Liver (tissue), 9 donors: ENCODE results near the gene WEE1. TPM values are rescaled to one million over a fixed set of nuclear protein-coding genes. Genes with fewer than 3 reads are reported as not detected.

Source experiments
- DNase-seq: peaks from one replicate; pipeline ENCODE4 v3.0.0-alpha.2; 2017; ENCODE audit warnings: low spot score
- H3K27ac ChIP-seq, 2 donors: one replicate each; pipeline ENCODE4 v1.7.0; 2013; ENCODE audit warnings: inconsistent platforms in 2 of 2, low read length in 2 of 2, control low read depth in 1 of 2, low read depth in 1 of 2, mild to moderate bottlenecking in 1 of 2
- H3K27me3 ChIP-seq, 4 donors: one replicate each; pipeline versions ENCODE4 v1.6.1 to v1.7.0; 2013; ENCODE audit warnings: low read length in 3 of 4, inconsistent platforms in 1 of 4, mild to moderate bottlenecking in 1 of 4, moderate library complexity in 1 of 4; ENCODE audit not compliant: control insufficient read depth in 4 of 4, insufficient read depth in 4 of 4
- H3K36me3 ChIP-seq, 4 donors: one replicate each; pipeline versions ENCODE4 v1.6.1 to v1.7.0; 2013; ENCODE audit warnings: low read length in 3 of 4, mild to moderate bottlenecking in 3 of 4, low read depth in 1 of 4, moderate library complexity in 1 of 4; ENCODE audit not compliant: control insufficient read depth in 4 of 4, insufficient read depth in 3 of 4
- H3K4me1 ChIP-seq, 4 donors: one replicate each; pipeline versions ENCODE4 v1.6.1 to v1.7.0; 2013; ENCODE audit warnings: low read length in 3 of 4, mild to moderate bottlenecking in 3 of 4, moderate library complexity in 1 of 4; ENCODE audit not compliant: control insufficient read depth in 4 of 4, insufficient read depth in 4 of 4
- H3K4me3 ChIP-seq, 3 donors: one replicate each; pipeline versions ENCODE4 v1.6.1 to v1.7.0; 2013; ENCODE audit warnings: low read length in 3 of 3, control low read depth in 1 of 3, low read depth in 1 of 3, mild to moderate bottlenecking in 1 of 3
- H3K9ac ChIP-seq, 2 donors: one replicate each; pipeline ENCODE4 v1.7.0; 2013; ENCODE audit warnings: low read length in 2 of 2, mild to moderate bottlenecking in 2 of 2, moderate library complexity in 2 of 2, control low read depth in 1 of 2, low read depth in 1 of 2
- H3K9me3 ChIP-seq, 4 donors: one replicate each; pipeline versions ENCODE4 v1.6.1 to v1.7.0; 2013; ENCODE audit warnings: low read length in 3 of 4; ENCODE audit not compliant: control insufficient read depth in 4 of 4
- EGR1 ChIP-seq, 2 donors: IDR thresholded peaks; 2 replicates each; pipeline ENCODE4 v1.6.1; 2016 to 2018; ENCODE audit warnings: antibody characterized with exemption in 2 of 2, low read depth in 2 of 2
- FOXA1 ChIP-seq: IDR thresholded peaks from 2 replicates; pipeline ENCODE4 v1.6.1; 2016; ENCODE audit warnings: antibody characterized with exemption
- FOXA2 ChIP-seq: IDR thresholded peaks from 2 replicates; pipeline ENCODE4 v1.6.1; 2016; ENCODE audit warnings: antibody characterized with exemption
- GABPA ChIP-seq, 2 donors: IDR thresholded peaks in 1 of 2; conservative IDR thresholded peaks in 1 of 2; 2 replicates each; pipeline ENCODE4 v1.6.1; 2016; ENCODE audit warnings: antibody characterized with exemption in 2 of 2, mild to moderate bottlenecking in 1 of 2, moderate library complexity in 1 of 2
- HNF4A ChIP-seq, 2 donors: conservative IDR thresholded peaks; 2 replicates each; pipeline ENCODE4 v1.6.1; 2016; ENCODE audit warnings: antibody characterized with exemption in 2 of 2, mild to moderate bottlenecking in 2 of 2
- HNF4G ChIP-seq: IDR thresholded peaks from 2 replicates; pipeline ENCODE4 v1.6.1; 2016; ENCODE audit warnings: antibody characterized with exemption
- JUND ChIP-seq, 2 donors: IDR thresholded peaks; 2 replicates each; pipeline ENCODE4 v1.6.1; 2016; ENCODE audit warnings: antibody characterized with exemption in 2 of 2
- NR2F2 ChIP-seq: IDR thresholded peaks from 2 replicates; pipeline ENCODE4 v1.6.1; 2016; ENCODE audit warnings: antibody characterized with exemption
- RAD21 ChIP-seq, 2 donors: IDR thresholded peaks; 2 replicates each; pipeline ENCODE4 v1.6.1; 2016; ENCODE audit warnings: antibody characterized with exemption in 2 of 2, mild to moderate bottlenecking in 2 of 2
- RXRA ChIP-seq, 2 donors: IDR thresholded peaks; 2 replicates each; pipeline ENCODE4 v1.6.1; 2017 to 2018; ENCODE audit warnings: antibody characterized with exemption in 2 of 2, mild to moderate bottlenecking in 1 of 2
- SP1 ChIP-seq: IDR thresholded peaks from 2 replicates; pipeline ENCODE4 v1.6.1; 2018; ENCODE audit warnings: antibody characterized with exemption, mild to moderate bottlenecking
- TAF1 ChIP-seq: conservative IDR thresholded peaks from 2 replicates; pipeline ENCODE4 v1.6.1; 2016; ENCODE audit warnings: antibody characterized with exemption, mild to moderate bottlenecking
- YY1 ChIP-seq: IDR thresholded peaks from 2 replicates; pipeline ENCODE4 v1.6.1; 2016; ENCODE audit warnings: antibody characterized with exemption, mild to moderate bottlenecking
- WGBS: extraction: QIAGEN DNeasy Blood & Tissue Kit; methylation state at CpG from one replicate; pipeline ENCODE4 v1.1.7; 2013; 5-methylcytosine and 5-hydroxymethylcytosine counted together
- polyA plus RNA-seq, 2 donors: library from polyadenylated mRNA; stranded (reverse) in 1 of 2; unstranded in 1 of 2; fragments of 200-250 nt in 1 of 2; fragments of >200 nt in 1 of 2; fragmentation: Nextera tagmentation in 1 of 2; extraction: Ambion mirVana in 1 of 2; gene quantifications; one replicate each; pipeline versions ENCODE4 v1.2.1 to v1.2.3, GENCODE V29; 2013 to 2015
- total RNA-seq, 2 donors: library from RNA; depleted of rRNA; stranded (reverse); fragments of >200 nt; gene quantifications; one replicate each; pipeline ENCODE4 v1.2.3, GENCODE V29; 2014
- TF ChIP-seq, protein P1 (sequence below): IDR thresholded peaks from 2 replicates; pipeline ENCODE4 v1.6.1; 2016; ENCODE audit warnings: antibody characterized with exemption
- TF ChIP-seq, protein P2 (sequence below): IDR thresholded peaks from 2 replicates; pipeline ENCODE4 v1.6.1; 2016; ENCODE audit warnings: antibody characterized with exemption, mild to moderate bottlenecking
- TF ChIP-seq, protein P3 (sequence below): IDR thresholded peaks from 2 replicates; pipeline ENCODE4 v1.6.1; 2016; ENCODE audit warnings: antibody characterized with exemption
- TF ChIP-seq, protein P4 (sequence below): fragments of 150-350 bp; IDR thresholded peaks from 2 replicates; pipeline ENCODE4 v1.5.1; 2017; ENCODE audit warnings: improper control_type of control experiment, low read depth, low read length; ENCODE audit not compliant: missing input control
- TF ChIP-seq, protein P5 (sequence below): IDR thresholded peaks from 2 replicates; pipeline ENCODE4 v1.6.1; 2016; ENCODE audit warnings: antibody characterized with exemption
- donor health status: healthy.
- donor health status: healthy.
- donor health status: healthy.
- donor health status: healthy.
- donor health status: healthy.

The WEE1 gene
- total and polyA plus RNA-seq, 4 donors: 3.5 to 39.6 (median 7.1) TPM

DNA sequence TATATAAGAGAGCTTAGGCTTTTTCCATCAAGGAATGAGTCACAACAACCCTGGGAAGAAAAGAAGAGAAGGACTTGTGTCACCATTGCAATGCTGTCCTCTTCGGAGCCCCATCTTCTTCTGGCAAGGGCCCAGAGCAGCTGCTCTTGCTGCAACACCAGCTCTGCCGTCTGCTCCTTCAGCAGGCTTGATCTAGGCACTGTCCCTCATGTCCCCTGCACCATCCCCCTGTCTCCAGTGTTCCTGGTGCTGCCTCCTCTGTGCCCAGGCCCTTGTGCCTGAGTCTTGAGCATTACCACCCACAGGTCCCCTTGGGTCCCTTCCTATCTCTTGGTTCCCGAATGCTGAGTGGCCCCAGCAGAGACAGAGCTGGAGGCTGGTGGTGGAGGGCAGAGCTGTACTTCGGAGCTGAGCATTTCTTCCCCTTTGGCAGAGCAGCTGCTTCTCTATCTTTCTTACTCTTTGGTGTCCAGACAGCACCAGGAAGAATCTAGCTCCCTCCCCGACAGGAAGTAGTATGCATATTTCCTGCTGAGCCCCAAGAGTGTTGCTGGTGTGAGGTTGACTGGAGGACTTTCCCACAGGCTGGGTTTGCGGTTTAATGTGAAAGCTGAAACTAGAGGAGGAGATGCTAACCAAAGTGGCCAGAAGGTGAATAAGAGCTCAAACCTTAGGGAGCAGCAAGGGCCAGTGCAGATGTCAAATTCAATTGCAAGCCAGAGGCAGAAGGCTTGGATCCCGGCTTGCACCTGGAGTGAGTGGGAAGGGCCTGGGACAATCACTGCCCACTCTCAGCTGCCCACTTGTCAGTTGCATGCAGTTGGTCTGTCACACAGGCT, 27.8 kb downstream of the WEE1 start:
- no peaks in the 10 kb centered on the region for H3K36me3 ChIP-seq
- TF ChIP-seq, protein P1, sequence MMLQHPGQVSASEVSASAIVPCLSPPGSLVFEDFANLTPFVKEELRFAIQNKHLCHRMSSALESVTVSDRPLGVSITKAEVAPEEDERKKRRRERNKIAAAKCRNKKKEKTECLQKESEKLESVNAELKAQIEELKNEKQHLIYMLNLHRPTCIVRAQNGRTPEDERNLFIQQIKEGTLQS: no peak
- no peak for TF ChIP-seq FOXA2
- TF ChIP-seq RAD21 (IDR thresholded peaks at IDR 0.05): no peak
- no peak for TF ChIP-seq NR2F2
- no peak for TF ChIP-seq RXRA (IDR thresholded peaks at IDR 0.05)
- TF ChIP-seq, protein P2, sequence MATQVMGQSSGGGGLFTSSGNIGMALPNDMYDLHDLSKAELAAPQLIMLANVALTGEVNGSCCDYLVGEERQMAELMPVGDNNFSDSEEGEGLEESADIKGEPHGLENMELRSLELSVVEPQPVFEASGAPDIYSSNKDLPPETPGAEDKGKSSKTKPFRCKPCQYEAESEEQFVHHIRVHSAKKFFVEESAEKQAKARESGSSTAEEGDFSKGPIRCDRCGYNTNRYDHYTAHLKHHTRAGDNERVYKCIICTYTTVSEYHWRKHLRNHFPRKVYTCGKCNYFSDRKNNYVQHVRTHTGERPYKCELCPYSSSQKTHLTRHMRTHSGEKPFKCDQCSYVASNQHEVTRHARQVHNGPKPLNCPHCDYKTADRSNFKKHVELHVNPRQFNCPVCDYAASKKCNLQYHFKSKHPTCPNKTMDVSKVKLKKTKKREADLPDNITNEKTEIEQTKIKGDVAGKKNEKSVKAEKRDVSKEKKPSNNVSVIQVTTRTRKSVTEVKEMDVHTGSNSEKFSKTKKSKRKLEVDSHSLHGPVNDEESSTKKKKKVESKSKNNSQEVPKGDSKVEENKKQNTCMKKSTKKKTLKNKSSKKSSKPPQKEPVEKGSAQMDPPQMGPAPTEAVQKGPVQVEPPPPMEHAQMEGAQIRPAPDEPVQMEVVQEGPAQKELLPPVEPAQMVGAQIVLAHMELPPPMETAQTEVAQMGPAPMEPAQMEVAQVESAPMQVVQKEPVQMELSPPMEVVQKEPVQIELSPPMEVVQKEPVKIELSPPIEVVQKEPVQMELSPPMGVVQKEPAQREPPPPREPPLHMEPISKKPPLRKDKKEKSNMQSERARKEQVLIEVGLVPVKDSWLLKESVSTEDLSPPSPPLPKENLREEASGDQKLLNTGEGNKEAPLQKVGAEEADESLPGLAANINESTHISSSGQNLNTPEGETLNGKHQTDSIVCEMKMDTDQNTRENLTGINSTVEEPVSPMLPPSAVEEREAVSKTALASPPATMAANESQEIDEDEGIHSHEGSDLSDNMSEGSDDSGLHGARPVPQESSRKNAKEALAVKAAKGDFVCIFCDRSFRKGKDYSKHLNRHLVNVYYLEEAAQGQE: no peak
- no peak for TF ChIP-seq FOXA1
- TF ChIP-seq, protein P3, sequence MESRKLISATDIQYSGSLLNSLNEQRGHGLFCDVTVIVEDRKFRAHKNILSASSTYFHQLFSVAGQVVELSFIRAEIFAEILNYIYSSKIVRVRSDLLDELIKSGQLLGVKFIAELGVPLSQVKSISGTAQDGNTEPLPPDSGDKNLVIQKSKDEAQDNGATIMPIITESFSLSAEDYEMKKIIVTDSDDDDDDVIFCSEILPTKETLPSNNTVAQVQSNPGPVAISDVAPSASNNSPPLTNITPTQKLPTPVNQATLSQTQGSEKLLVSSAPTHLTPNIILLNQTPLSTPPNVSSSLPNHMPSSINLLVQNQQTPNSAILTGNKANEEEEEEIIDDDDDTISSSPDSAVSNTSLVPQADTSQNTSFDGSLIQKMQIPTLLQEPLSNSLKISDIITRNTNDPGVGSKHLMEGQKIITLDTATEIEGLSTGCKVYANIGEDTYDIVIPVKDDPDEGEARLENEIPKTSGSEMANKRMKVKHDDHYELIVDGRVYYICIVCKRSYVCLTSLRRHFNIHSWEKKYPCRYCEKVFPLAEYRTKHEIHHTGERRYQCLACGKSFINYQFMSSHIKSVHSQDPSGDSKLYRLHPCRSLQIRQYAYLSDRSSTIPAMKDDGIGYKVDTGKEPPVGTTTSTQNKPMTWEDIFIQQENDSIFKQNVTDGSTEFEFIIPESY: no peak
- no peak for TF ChIP-seq HNF4A (conservative IDR thresholded peaks at IDR 0.05)
- no peak for TF ChIP-seq HNF4G
- no peak for TF ChIP-seq GABPA (IDR thresholded peaks at IDR 0.05 in 1 of 2, conservative IDR thresholded peaks at IDR 0.05 in 1 of 2)
- no peak for TF ChIP-seq EGR1 (IDR thresholded peaks at IDR 0.05; ENCODE audit: low read depth in 2 of 2)
- no peak for TF ChIP-seq TAF1
- no peak for TF ChIP-seq JUND (IDR thresholded peaks at IDR 0.05)
- no peak for TF ChIP-seq YY1
- TF ChIP-seq, protein P4, sequence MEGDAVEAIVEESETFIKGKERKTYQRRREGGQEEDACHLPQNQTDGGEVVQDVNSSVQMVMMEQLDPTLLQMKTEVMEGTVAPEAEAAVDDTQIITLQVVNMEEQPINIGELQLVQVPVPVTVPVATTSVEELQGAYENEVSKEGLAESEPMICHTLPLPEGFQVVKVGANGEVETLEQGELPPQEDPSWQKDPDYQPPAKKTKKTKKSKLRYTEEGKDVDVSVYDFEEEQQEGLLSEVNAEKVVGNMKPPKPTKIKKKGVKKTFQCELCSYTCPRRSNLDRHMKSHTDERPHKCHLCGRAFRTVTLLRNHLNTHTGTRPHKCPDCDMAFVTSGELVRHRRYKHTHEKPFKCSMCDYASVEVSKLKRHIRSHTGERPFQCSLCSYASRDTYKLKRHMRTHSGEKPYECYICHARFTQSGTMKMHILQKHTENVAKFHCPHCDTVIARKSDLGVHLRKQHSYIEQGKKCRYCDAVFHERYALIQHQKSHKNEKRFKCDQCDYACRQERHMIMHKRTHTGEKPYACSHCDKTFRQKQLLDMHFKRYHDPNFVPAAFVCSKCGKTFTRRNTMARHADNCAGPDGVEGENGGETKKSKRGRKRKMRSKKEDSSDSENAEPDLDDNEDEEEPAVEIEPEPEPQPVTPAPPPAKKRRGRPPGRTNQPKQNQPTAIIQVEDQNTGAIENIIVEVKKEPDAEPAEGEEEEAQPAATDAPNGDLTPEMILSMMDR: no peak
- TF ChIP-seq SP1: no peak
- TF ChIP-seq, protein P5, sequence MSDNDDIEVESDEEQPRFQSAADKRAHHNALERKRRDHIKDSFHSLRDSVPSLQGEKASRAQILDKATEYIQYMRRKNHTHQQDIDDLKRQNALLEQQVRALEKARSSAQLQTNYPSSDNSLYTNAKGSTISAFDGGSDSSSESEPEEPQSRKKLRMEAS: no peak
- no peaks in the 10 kb centered on the region for H3K9me3 ChIP-seq
- H3K9ac ChIP-seq: no peak overlapping the region
- no peaks in the 10 kb centered on the region for H3K4me1 ChIP-seq
- WGBS: 65% methylated on average over 7 of the region's 7 CpGs
- H3K27ac ChIP-seq: no peak overlapping the region
- no peak overlapping the region for H3K4me3 ChIP-seq
- H3K27me3 ChIP-seq: no peaks in the 10 kb centered on the region
- DNase-seq: no peak
